Neuronal stem cell (in vitro differentiated cells): Measurements from ENCODE around the gene PRORP.
A peak's percentile ranks its signal among the peaks of the same experiment; 100 is the strongest.

Experiments
- DNase-seq: peaks from one replicate; pipeline ENCODE4 v3.0.0-alpha.2; 2013; ENCODE audit warnings: low spot score
- H2AFZ ChIP-seq: one replicate; pipeline ENCODE4 v1.6.1; 2013; ENCODE audit warnings: mild to moderate bottlenecking, low read length, inconsistent platforms
- H2AK5ac ChIP-seq: 2 replicates; pipeline ENCODE4 v1.6.1; 2013; ENCODE audit warnings: low read depth, mild to moderate bottlenecking, inconsistent platforms, low read length, moderate library complexity, mixed read lengths
- H2BK120ac ChIP-seq: 2 replicates; pipeline ENCODE4 v1.6.1; 2013; ENCODE audit warnings: low read depth, mild to moderate bottlenecking, inconsistent platforms, low read length, moderate library complexity, mixed read lengths
- H2BK12ac ChIP-seq: one replicate; pipeline ENCODE4 v1.6.1; 2013; ENCODE audit warnings: low read length, inconsistent platforms
- H2BK15ac ChIP-seq: 2 replicates; pipeline ENCODE4 v1.6.1; 2013; ENCODE audit warnings: mild to moderate bottlenecking, low read length, inconsistent platforms, mixed read lengths
- H2BK5ac ChIP-seq: one replicate; pipeline ENCODE4 v1.6.1; 2013; ENCODE audit warnings: inconsistent platforms, mild to moderate bottlenecking, low read length, moderate library complexity
- H3K14ac ChIP-seq: one replicate; pipeline ENCODE4 v1.6.1; 2013; ENCODE audit warnings: low read length, inconsistent platforms
- H3K18ac ChIP-seq: 2 replicates; pipeline ENCODE4 v1.6.1; 2013; ENCODE audit warnings: low read length, inconsistent platforms
- H3K23ac ChIP-seq: 2 replicates; pipeline ENCODE4 v1.6.1; 2013; ENCODE audit warnings: low read depth, mild to moderate bottlenecking, mixed read lengths, low read length, inconsistent platforms; ENCODE audit not compliant: poor library complexity
- H3K27ac ChIP-seq: replicated peaks from 3 replicates; pipeline ENCODE4 v1.5.1; 2013; ENCODE audit warnings: low read length, inconsistent platforms
- H3K27me3 ChIP-seq, 3 experiments: 2 replicates each; pipeline ENCODE4 v1.6.1; 2013; ENCODE audit warnings: low read length in 3 of 3, mild to moderate bottlenecking in 2 of 3, inconsistent platforms in 1 of 3, low read depth in 1 of 3, mixed read lengths in 1 of 3, moderate library complexity in 1 of 3; ENCODE audit not compliant: control insufficient read depth in 3 of 3, insufficient read depth in 3 of 3
- H3K36me3 ChIP-seq, 2 donors: replicated peaks in 1 of 2; 2 replicates each; pipeline ENCODE4 v1.6.1; 2013; ENCODE audit warnings: low read length in 2 of 2; ENCODE audit not compliant: control insufficient read depth in 2 of 2, insufficient read depth in 2 of 2
- H3K4ac ChIP-seq: 2 replicates; pipeline ENCODE4 v1.6.1; 2013; ENCODE audit warnings: inconsistent platforms, mild to moderate bottlenecking, low read length, moderate library complexity
- H3K4me1 ChIP-seq, 2 donors: 1 replicate in 1 of 2; 2 replicates in 1 of 2; pipeline ENCODE4 v1.6.1; 2013; ENCODE audit warnings: low read length in 2 of 2, low read depth in 1 of 2; ENCODE audit not compliant: control insufficient read depth in 2 of 2, insufficient read depth in 1 of 2
- H3K4me2 ChIP-seq: one replicate; pipeline ENCODE4 v1.6.1; 2013; ENCODE audit warnings: mild to moderate bottlenecking, low read length, inconsistent platforms; ENCODE audit not compliant: insufficient read depth, poor library complexity, severe bottlenecking
- H3K4me3 ChIP-seq, 2 donors: 2 replicates each; pipeline ENCODE4 v1.5.1; 2013; ENCODE audit warnings: low read length in 2 of 2, mild to moderate bottlenecking in 2 of 2, inconsistent platforms in 1 of 2, moderate library complexity in 1 of 2
- H3K79me1 ChIP-seq: one replicate; pipeline ENCODE4 v1.6.1; 2013; ENCODE audit warnings: low read depth, mild to moderate bottlenecking, inconsistent platforms, low read length, moderate library complexity
- H3K9ac ChIP-seq: one replicate; pipeline ENCODE4 v1.6.1; 2013; ENCODE audit warnings: mild to moderate bottlenecking, low read depth, low read length, inconsistent platforms; ENCODE audit not compliant: poor library complexity
- H3K9me3 ChIP-seq, 2 donors: replicated peaks in 1 of 2; 2 replicates each; pipeline versions ENCODE3 to v1.6.1; 2013; ENCODE audit warnings: low read length in 2 of 2, mild to moderate bottlenecking in 2 of 2, inconsistent platforms in 1 of 2, low read depth in 1 of 2, mixed read lengths in 1 of 2, moderate library complexity in 1 of 2; ENCODE audit not compliant: control insufficient read depth in 2 of 2, insufficient read depth in 1 of 2
- H4K8ac ChIP-seq: one replicate; pipeline ENCODE4 v1.6.1; 2013; ENCODE audit warnings: low read depth, mild to moderate bottlenecking, inconsistent platforms, low read length, moderate library complexity
- H4K91ac ChIP-seq: one replicate; pipeline ENCODE4 v1.6.1; 2013; ENCODE audit warnings: low read length, low read depth, mild to moderate bottlenecking, inconsistent platforms; ENCODE audit not compliant: poor library complexity
- WGBS, 2 donors: extraction: QIAGEN DNeasy Blood & Tissue Kit; methylation state at CpG; one replicate each; pipeline ENCODE4 v1.1.7; 2013; ENCODE audit warnings: missing lambda C conversion rate in 2 of 2, mixed read lengths in 1 of 2; ENCODE audit not compliant: insufficient read length in 2 of 2, insufficient replicate concordance in 1 of 2; ENCODE audit errors: extremely low coverage in 2 of 2; 5-methylcytosine and 5-hydroxymethylcytosine counted together

The PRORP gene

GRCh38 chr14:35138585-35138984 is 16.2 kb downstream of the PRORP start:
- Histone ChIP-seq H3K4ac (no peak overlapping the region), H3K14ac (no peak overlapping the region), H2BK120ac (no peak overlapping the region), H3K18ac (no peak overlapping the region), H3K9ac (no peak overlapping the region), H3K27ac (no peak overlapping the region), H3K27me3 (no peaks in the 10 kb centered on the region), H3K23ac (no peak overlapping the region), H2BK12ac (no peak overlapping the region), H2AK5ac (no peak overlapping the region), H4K8ac (no peak overlapping the region), H3K36me3 (peaks cover 5 to 19% of the 10 kb centered on the region in 2 donors), H3K4me2 (peak overlapping the region; percentile 11), H2BK5ac (no peak overlapping the region), H3K79me1 (peaks cover 2% of the 10 kb centered on the region), H3K9me3 (peaks cover 0 to 3% of the 10 kb centered on the region in 2 donors), H4K91ac (no peak overlapping the region), H3K4me1 (no peaks in the 10 kb centered on the region), H3K4me3 (no peak overlapping the region), H2BK15ac (no peak overlapping the region), H2AFZ (no peak overlapping the region)
- no peak for DNase-seq
- WGBS, 2 donors: no CpG with 5 or more reads among the region's 5 CpGs

GRCh38 chr14:35140718-35141581 is 18.6 kb downstream of the PRORP start:
- Histone ChIP-seq H2AK5ac (no peak overlapping the region), H2BK120ac (no peak overlapping the region), H2BK12ac (no peak overlapping the region), H3K4me2 (no peak overlapping the region), H3K79me1 (peaks cover 3% of the 10 kb centered on the region), H3K4me1 (no peaks in the 10 kb centered on the region), H3K9me3 (no peaks in the 10 kb centered on the region), H3K4me3 (no peak overlapping the region), H3K27ac (no peak overlapping the region), H3K36me3 (peaks cover under 1 to 2% of the 10 kb centered on the region in 2 donors), H3K18ac (no peak overlapping the region), H3K4ac (no peak overlapping the region), H3K14ac (no peak overlapping the region), H2AFZ (no peak overlapping the region), H3K9ac (no peak overlapping the region), H3K27me3 (no peaks in the 10 kb centered on the region), H3K23ac (no peak overlapping the region), H4K8ac (no peak overlapping the region), H2BK15ac (no peak overlapping the region), H2BK5ac (no peak overlapping the region), H4K91ac (no peak overlapping the region)
- DNase-seq: no peak
- no CpG with 5 or more reads among the region's 2 CpGs for WGBS, 2 donors

- no CpG with 5 or more reads among the region's 1 CpG for WGBS, 2 donors
- peaks cover 2 to 21% of the 10 kb centered on the region in 2 donors for H3K36me3 ChIP-seq
- H4K91ac ChIP-seq: no peak overlapping the region
Observed at GRCh38 chr14:35144029-35144428, 21.7 kb downstream of the PRORP start.

DNA sequence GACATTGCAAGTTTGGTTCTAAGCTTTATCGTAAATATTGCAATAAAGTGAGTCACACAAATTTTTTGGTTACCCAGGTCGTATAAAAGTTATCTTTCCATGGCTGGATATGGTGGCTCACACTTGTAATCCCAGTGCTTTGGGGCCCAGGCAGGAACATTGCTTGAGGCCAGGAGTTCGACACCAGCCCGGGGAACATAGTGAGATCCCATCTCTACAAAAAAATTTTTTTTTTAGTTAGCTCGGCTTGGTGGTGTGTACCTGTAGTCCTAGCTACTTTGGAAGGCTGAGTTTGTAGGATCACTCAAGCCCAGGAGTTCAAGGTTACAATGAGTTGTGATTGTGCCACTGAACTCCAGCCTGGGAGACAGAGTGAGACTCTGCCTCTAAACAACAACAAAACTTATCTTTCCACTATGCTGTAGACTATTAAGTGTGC is 24.4 kb downstream of the PRORP start:
- peaks cover 2 to 34% of the 10 kb centered on the region in 2 donors for H3K36me3 ChIP-seq
- no peak overlapping the region for H3K4me3 ChIP-seq
- H3K9ac ChIP-seq: no peak overlapping the region
- no peaks in the 10 kb centered on the region for H3K4me1 ChIP-seq
- WGBS, 2 donors: no CpG with 5 or more reads among the region's 5 CpGs
- no peak overlapping the region for H2BK120ac ChIP-seq
- H3K14ac ChIP-seq: no peak overlapping the region
- H3K23ac ChIP-seq: no peak overlapping the region
- no peak overlapping the region for H4K91ac ChIP-seq
- no peak overlapping the region for H3K4ac ChIP-seq
- H2BK5ac ChIP-seq: no peak overlapping the region
- peaks cover 3% of the 10 kb centered on the region for H3K79me1 ChIP-seq
- H2AK5ac ChIP-seq: no peak overlapping the region
- H2BK15ac ChIP-seq: no peak overlapping the region
- DNase-seq: no peak
- H3K18ac ChIP-seq: no peak overlapping the region
- H3K4me2 ChIP-seq: no peak overlapping the region
- no peak overlapping the region for H3K27ac ChIP-seq
- H2BK12ac ChIP-seq: no peak overlapping the region
- no peak overlapping the region for H4K8ac ChIP-seq
- no peak overlapping the region for H2AFZ ChIP-seq
- H3K9me3 ChIP-seq: peaks cover 0 to 3% of the 10 kb centered on the region in 2 donors
- H3K27me3 ChIP-seq: no peaks in the 10 kb centered on the region

More at GRCh38 chr14:35144029-35144428, 21.7 kb downstream of the PRORP start:
- H3K4me1 ChIP-seq: no peaks in the 10 kb centered on the region
- no peak for DNase-seq
- no peaks in the 10 kb centered on the region for H3K27me3 ChIP-seq
- H3K4me3 ChIP-seq: no peak overlapping the region
- peaks cover 3% of the 10 kb centered on the region for H3K79me1 ChIP-seq
- H2BK120ac ChIP-seq: no peak overlapping the region
- H3K23ac ChIP-seq: no peak overlapping the region
- no peak overlapping the region for H2BK15ac ChIP-seq
- H2BK5ac ChIP-seq: no peak overlapping the region
- H3K27ac ChIP-seq: no peak overlapping the region
- H3K14ac ChIP-seq: no peak overlapping the region
- no peak overlapping the region for H2AK5ac ChIP-seq
- no peak overlapping the region for H3K4ac ChIP-seq
- peaks cover 0 to 3% of the 10 kb centered on the region in 2 donors for H3K9me3 ChIP-seq
- no peak overlapping the region for H2AFZ ChIP-seq
- H2BK12ac ChIP-seq: no peak overlapping the region
- H3K18ac ChIP-seq: no peak overlapping the region
- peak overlapping the region; percentile 60 for H3K9ac ChIP-seq
- H4K8ac ChIP-seq: no peak overlapping the region
- H3K4me2 ChIP-seq: no peak overlapping the region
